HK-2 (cell line): ENCODE results near the gene TOMM34.

Source experiments
- DNase-seq: peaks from one replicate; pipeline ENCODE4 v3.0.0-alpha.2; 2018; ENCODE audit not compliant: unreplicated experiment

Gene TOMM34, protein sequence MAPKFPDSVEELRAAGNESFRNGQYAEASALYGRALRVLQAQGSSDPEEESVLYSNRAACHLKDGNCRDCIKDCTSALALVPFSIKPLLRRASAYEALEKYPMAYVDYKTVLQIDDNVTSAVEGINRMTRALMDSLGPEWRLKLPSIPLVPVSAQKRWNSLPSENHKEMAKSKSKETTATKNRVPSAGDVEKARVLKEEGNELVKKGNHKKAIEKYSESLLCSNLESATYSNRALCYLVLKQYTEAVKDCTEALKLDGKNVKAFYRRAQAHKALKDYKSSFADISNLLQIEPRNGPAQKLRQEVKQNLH

GRCh38 chr20:44960103-44960852 is at the start of gene TOMM34:
Gene TOMM34, minus strand, starts transcription at chr20:44960397. Its CDS starts 64 bp downstream, at chr20:44960333.
- peak; percentile 97 for DNase-seq

DNA sequence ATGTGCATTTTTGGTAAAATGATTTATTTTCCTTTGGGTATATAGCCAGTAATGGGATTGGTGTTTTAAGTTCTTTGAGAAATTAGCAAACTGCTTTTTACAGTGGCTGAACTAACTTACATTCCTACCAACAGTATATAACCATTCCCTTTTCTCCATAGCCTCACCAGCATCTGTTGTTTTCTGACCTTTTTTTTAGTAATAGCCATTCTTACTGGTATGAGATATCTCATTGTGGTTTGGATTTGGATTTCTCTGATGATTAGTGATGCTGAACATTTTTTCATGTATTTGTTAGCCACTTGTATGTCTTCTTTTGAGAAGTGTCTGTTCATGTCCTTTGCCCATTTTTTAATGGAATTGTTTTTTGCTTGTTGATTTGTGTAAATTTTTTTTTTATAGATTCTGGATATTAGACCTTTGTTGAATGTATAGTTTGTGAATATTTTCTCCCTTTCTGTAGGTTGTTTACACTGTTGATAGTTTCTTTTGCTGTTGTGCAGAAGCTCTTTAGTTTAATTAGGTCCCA is 48.4 kb upstream of the TOMM34 start:
- no peak for DNase-seq

GRCh38 chr20:44997668-44998067 is 37.5 kb upstream of the TOMM34 start:
- no peak for DNase-seq

GRCh38 chr20:44997171-44997570 is 37.0 kb upstream of the TOMM34 start:
- no peak for DNase-seq

DNA sequence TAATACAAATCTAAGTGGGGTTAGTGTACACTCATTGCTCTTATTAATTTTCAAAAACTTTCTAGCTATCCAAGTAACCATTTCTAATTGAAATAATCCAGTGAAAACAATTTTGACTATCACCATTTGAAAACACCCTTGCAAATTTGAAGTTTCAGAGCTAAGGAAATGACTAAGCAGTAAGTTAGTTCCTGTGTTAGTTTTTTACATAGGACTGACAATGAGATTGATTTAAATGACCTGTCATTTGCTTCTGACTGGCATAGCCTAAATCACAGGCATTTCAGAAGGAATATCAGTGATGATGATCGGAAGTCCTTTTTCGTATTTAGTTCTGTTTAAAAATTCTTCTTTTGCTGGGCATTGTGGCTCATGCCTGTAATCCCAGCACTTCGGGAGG is 33.1 kb upstream of the TOMM34 start:
- no peak for DNase-seq

GRCh38 chr20:44990957-44991356 is 30.8 kb upstream of the TOMM34 start:
- DNase-seq, result no peak

- DNase-seq, result no peak
These were observed 30.2 kb upstream of the TOMM34 start for GRCh38 chr20:44990425-44990824.

GRCh38 chr20:44988631-44989171 is 28.5 kb upstream of the TOMM34 start:
- no peak for DNase-seq

DNA sequence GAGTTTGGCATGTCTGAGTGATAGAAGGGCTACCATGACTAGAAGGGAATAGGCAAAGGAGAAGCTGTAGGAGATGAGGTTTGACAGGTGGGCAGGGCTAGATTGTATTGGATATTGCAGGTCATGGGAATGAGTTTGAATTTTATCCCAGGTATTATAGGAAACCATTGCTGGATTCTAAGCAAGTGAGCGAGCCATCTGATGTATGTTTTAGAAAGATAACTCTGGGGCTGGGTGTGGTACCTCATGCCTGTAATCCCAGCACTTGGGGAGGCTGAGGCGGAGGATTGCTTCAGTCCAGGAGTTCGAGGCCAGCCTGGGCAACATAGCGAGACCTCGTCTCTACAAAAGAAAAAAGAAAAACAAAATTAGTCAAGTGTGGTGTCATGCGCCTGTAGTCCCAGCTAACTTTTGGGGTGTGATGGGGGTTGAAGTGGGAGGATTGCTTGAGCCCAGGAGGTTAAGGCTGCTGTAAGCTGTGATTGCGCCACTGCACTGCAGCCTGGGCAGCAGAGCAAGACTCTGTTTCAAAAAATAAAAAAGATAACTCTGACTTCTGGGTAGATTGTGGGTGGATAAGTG is 23.0 kb upstream of the TOMM34 start:
- no peak for DNase-seq

DNA sequence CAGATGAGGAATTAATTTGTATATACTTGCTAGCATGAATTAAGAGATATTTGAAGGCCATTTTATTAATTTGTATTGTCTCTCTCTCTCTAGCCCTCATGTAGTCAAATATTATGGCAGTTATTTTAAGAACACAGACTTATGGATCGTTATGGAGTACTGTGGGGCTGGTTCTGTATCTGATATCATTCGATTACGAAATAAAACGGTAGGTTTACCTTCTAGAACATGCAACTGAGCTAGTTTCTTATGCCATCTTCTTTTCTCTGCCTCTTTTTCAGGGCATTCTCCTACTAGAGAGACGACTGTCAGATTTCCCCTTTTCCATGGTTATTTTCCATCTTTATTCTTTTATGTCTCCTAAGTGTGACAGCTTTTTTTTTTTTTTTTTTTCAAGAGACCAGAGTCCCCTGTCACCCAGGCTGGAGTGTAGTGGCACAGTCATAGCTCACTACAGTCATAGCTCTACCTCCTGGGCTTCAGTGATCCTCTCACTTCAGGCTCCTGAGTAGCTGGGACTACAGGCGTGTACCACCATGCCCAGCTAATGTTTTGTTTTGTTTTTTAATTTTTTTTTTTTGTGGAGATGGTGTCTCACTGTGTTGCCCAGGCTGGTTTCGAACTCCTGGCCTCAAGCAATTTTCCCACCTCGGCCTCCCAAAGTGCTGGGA is 21.7 kb upstream of the TOMM34 start:
- DNase-seq, result no peak

DNA sequence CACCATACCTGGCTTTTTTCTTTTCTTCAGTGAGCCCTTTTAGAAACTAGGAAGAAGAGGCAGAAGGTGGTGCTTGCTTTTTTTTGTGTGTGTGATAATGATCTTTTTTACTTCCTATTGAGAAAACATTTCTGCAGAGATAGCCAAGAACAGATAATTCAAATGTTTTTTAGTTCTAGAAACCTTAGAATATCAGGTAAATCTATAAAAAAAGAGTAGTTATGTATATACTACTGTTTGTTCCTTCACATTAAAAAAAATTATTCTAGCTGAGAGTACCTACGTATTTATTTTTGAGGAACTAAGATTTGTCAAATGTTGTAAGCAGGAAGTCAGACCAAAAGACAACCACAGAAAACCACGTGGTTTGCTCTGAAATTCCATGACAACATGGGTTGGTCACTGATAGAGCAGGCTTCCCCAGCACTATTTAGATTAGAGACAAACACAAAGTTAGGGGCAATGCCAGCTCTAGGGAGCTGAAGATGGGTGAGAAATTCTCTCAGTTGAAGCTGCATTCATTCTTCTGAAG is 19.0 kb upstream of the TOMM34 start:
- no peak for DNase-seq

GRCh38 chr20:44976698-44977097 is 16.5 kb upstream of the TOMM34 start:
- DNase-seq, result no peak

- DNase-seq, result no peak
These were observed 12.9 kb upstream of the TOMM34 start for GRCh38 chr20:44973053-44973452.

DNA sequence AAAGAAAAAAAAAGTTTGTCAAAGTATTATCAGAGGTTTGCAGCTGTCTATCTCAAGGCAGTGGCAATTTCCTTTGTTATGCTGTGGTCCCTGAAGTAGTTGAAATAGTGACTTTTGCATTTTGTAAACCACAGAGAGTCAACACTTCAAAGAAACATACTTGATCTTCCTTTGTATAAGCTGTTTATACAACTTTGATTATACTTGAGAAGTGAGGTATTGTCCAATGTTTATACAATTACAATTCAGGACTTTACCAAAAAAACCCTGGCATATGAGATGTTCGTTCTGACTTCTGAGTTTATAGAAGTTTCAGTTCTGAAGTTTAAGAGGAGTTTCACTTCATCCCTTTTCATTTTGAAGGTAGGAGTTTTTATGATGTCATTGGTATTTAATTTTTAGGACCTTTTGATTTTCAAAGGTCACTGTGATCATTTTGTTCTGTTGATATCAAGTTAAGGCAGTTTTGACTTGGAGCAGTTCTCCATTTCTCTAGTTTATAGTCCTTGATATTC is 10.1 kb upstream of the TOMM34 start:
- DNase-seq, result no peak

DNA sequence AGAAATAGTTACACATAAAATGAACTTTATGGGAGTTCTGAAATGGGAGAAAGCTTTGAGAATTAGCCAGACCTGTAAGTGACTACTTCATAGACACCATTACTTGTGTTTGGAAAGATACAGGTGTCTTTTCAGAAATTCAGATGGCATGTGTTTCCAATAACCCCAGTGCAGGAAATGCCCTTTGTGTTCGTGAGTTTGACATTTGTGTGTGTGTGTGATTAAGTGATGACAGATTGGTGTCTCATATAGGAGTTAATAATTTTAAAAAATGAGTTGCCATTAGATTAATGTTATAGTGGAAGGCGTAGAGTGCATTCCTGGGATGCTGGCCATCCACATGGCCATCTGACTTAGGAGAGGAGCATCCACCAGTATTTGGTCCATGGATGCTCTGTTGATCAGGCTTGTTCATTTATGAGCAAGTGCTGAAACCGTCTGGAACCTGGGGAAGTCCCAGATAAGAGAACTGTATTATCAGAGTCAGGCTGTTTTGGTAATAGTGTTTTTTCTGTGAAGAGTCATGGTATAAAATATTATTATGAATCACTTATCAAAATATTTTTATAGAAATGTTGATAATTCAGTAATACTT is 9.2 kb upstream of the TOMM34 start:
- DNase-seq, result no peak

DNA sequence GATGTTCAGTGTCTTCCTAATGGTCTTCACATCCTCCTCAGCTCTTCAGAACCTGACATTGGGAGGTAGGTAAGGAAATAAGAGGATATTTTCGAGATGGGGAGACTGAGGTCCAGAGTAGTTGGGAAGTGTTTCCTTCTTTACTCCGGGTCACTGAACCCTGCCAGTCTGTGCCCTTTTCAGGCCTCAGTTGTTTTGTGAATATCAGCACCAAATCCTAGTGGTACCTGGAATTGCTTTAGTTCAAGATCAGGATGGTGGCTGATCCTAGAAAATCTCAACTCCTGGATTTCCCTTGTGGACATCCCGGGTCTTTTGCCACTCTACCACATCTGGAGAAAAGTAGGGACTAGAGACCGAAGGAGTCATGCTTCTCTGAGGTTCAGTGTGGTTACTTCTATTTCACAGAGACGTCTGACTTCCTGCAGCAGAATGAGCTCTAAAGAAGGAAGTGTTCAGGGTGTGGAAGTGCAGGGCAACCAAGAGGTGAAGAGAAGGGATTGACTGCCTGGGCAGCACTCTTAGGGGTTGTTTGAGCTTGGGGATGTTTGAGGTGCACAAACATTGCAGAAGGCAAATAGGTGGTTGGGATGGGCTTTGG is 7.1 kb upstream of the TOMM34 start:
- DNase-seq, result no peak

- DNase-seq, result peak; percentile 98
These were observed 6.1 kb upstream of the TOMM34 start, which contains the start of gene STK4 for GRCh38 chr20:44966030-44966961. Gene STK4, plus strand, starts transcription at chr20:44966512. Its CDS starts 57 bp downstream, at chr20:44966569.

DNA sequence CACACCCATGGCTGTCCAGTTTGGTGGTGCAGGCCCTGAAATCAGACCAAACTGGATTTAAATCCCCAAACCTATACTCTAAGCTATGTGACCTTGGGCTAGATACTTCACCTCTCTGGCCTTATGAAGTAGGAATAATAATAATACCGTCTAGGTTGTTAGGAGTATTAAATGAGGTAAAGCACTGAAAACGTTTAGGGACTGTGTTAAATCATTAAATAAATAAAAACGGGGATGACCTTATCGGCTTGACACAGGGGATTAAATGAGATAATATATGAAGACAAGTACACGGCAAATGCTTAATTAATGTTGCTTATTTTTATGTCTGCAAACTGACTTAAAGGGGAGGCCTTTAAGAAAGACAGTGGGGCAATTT is 5.4 kb upstream of the TOMM34 start:
- DNase-seq, result no peak
